AG09309 (cell line): ENCODE measurements around the gene TCP11.

ENCODE experiments used
- DNase-seq: peaks from one replicate; pipeline ENCODE4 v3.0.0-alpha.2; 2010; ENCODE audit warnings: low read depth
- H3K4me3 ChIP-seq: 2 replicates; pipeline ENCODE4 v1.5.1; 2011; ENCODE audit warnings: mild to moderate bottlenecking, low read depth, low read length, moderate library complexity; ENCODE audit not compliant: control insufficient read depth
- CTCF ChIP-seq: IDR thresholded peaks from 2 replicates; pipeline ENCODE4 v1.5.1; 2011; ENCODE audit warnings: mild to moderate bottlenecking, low read depth, low read length, inconsistent platforms; ENCODE audit not compliant: insufficient read depth, control insufficient read depth; ENCODE audit errors: missing control alignments

Gene TCP11

GRCh38 chr6:35083507-35083906 is 57.6 kb downstream of the TCP11 start:
- TF ChIP-seq CTCF, result no peak
- no peak for DNase-seq
- H3K4me3 ChIP-seq, result no peak overlapping the region

DNA sequence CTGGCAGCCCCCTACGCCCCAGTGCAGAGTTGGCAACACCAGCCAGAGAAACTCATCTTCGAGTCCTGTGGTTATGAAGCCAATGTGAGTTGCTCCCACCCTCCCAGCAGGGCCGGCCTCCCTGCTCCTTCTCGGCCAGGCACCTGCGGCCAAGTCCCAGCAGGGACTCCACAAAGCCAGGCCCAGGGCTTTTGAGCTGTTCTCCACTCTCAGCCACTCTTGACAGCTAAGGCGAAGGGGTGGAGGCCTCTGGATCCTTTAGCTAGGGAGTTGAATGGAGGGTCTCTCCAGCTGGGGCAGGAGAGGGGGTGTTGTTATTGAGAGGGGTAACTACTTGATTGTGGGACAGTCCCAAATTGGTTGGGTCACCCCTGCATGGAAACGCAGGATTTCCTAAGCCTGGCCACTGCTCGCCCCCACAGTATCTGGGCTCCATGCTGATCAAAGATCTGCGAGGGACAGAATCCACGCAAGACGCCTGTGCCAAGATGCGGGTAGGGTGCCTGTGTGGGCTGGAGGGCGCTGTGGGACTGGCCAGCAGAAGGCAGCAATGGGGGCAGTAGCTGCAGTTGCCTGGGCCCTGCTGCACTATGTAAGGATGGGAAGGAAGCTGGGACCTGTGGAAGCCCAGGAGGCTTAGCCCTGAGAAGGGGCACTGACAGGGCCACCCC is 58.3 kb downstream of the TCP11 start:
- TF ChIP-seq CTCF, result no peak
- DNase-seq, result no peak

GRCh38 chr6:35082046-35082732 is 59.0 kb downstream of the TCP11 start:
- no peak for TF ChIP-seq CTCF
- DNase-seq, result no peak
- no peak overlapping the region for H3K4me3 ChIP-seq

More for the DNA sequence above, 58.3 kb downstream of the TCP11 start:
- H3K4me3 ChIP-seq, result no peak overlapping the region

- H3K4me3 ChIP-seq, result no peak overlapping the region
- no peak for DNase-seq
- no peak for TF ChIP-seq CTCF
Observed at GRCh38 chr6:35081426-35081851, 59.7 kb downstream of the TCP11 start.

DNA sequence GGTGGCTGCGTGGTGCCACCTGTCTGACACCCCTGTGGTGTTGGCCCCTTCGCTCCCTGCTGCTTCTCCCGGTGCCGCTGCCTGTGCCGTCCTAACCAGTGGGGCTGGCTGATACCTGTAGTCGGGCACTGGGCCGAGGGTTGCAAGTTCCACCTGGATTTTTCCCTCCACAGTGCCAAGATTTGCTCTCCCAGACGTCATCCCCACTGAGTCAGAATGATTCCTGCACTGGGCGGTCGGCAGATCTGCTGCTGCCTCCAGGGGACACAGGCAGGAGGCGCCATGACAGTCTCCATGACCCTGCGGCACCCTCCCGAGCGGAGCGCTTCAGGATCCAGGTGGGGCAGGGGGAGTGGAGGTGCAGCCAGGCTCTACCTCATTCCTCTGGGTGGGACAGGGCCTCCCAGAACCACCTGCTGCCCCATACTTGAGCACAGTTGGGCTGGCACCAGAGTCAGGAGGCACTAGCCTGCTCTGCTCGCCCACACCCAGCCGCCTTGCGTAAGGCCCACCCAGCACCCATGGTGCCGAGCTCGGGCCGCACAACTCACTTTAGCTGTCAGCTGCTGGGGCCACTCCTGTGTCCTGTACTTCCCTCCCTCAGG is 60.2 kb downstream of the TCP11 start:
- no peak for TF ChIP-seq CTCF
- H3K4me3 ChIP-seq, result no peak overlapping the region
- DNase-seq, result no peak

DNA sequence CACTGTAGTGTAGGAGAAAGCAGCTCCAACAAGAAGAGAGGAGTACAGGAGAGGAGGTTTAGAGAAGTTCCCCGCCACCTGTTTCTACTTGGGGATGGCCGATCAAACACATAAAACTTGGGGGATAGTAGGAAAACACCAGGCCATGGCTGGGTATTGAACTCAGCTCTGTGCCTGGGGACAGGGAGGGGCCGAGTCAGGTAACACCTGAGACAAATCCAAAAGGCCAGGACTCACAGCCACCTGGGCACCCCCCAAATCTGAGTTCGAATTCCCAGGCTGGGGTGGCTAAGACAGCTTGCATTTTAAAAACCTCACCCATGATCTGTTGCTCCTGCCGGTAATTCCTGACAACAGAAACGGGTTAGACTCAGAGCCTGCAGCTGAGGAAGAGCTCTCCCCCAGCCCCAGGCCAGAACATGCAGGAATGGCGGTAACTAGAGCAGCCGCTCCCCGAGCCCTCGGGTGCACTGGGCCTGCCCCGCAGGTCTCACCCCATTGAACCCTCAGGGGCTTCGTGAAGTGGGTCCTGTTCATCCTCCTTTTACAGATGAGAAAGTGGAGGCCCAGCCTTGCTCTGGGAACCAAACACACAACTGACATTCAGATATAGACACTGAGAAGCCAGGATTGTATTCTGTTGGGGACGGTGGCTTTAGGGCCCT is 61.0 kb downstream of the TCP11 start:
- TF ChIP-seq CTCF, result no peak
- no peak overlapping the region for H3K4me3 ChIP-seq
- no peak for DNase-seq
